MCF 10A (cell line): Measurements from ENCODE around the gene PCP4. TPM values are rescaled to one million over a fixed set of nuclear protein-coding genes. Genes with fewer than 3 reads are reported as not detected.
"Not testable (repeated sequence)": the region's sequence is repeated elsewhere in the genome, so short reads cannot be mapped to it uniquely, and the experiment has no call there.

ENCODE experiments used
- BruUV-seq: library from RNA; stranded (reverse); fragments of 400-500 nt; replicated peaks from 2 replicates; lab custom pipeline; 2021; lab: Mats Ljungman, UMichigan
- CTCF ChIA-PET: fragments of 300-600 bp; sonication (Branson Sonifier 250); formaldehyde crosslinking; extraction: SDS; loops from one replicate; lab custom pipeline; 2021; ENCODE audit warnings: antibody characterized with exemption, inconsistent platforms; lab: Yijun Ruan, JAX
- POLR2A ChIA-PET: fragments of 300-600, 350-650 bp; sonication (Branson Sonifier 250); formaldehyde crosslinking; extraction: SDS; loops from one replicate; lab custom pipeline; 2020; ENCODE audit warnings: antibody characterized with exemption, inconsistent platforms; lab: Yijun Ruan, JAX
- DNase-seq: peaks from one replicate; pipeline ENCODE4 v3.0.0-alpha.2; 2018; ENCODE audit not compliant: unreplicated experiment
- H3K27ac Mint-ChIP-seq: one replicate; pipeline ENCODE4 v1.8.0; 2022; ENCODE audit warnings: mild to moderate bottlenecking, low read depth, mixed read lengths; ENCODE audit not compliant: unreplicated experiment
- H3K27me3 Mint-ChIP-seq: one replicate; pipeline ENCODE4 v1.8.0; 2022; ENCODE audit warnings: mixed read lengths; ENCODE audit not compliant: insufficient read depth, unreplicated experiment
- H3K36me3 Mint-ChIP-seq: one replicate; pipeline ENCODE4 v1.8.0; 2022; ENCODE audit warnings: mild to moderate bottlenecking, moderate library complexity, mixed read lengths; ENCODE audit not compliant: insufficient read depth, unreplicated experiment
- H3K4me1 Mint-ChIP-seq: one replicate; pipeline ENCODE4 v1.8.0; 2022; ENCODE audit warnings: mixed read lengths; ENCODE audit not compliant: insufficient read depth, unreplicated experiment
- H3K4me3 Mint-ChIP-seq: one replicate; pipeline ENCODE4 v1.8.0; 2022; ENCODE audit warnings: mild to moderate bottlenecking, moderate library complexity, mixed read lengths; ENCODE audit not compliant: unreplicated experiment
- H3K9me3 Mint-ChIP-seq: one replicate; pipeline ENCODE4 v1.8.0; 2022; ENCODE audit warnings: mixed read lengths; ENCODE audit not compliant: unreplicated experiment
- intact Hi-C: fragments of 100-400 bp; cut with micrococcal nuclease; formaldehyde crosslinking; loops from 2 replicates; pipeline ENCODE4 v1.14.1; 2022
- total RNA-seq: library from RNA; stranded (reverse); gene quantifications from 2 replicates; pipeline ENCODE4 v1.2.3, GENCODE V29; 2022
- TF ChIP-seq, protein P1 (sequence below): fragments of 200-600 bp; IDR thresholded peaks from one replicate; pipeline ENCODE4 v1.8.0; 2022; ENCODE audit warnings: antibody characterized with exemption, mild to moderate bottlenecking; ENCODE audit not compliant: unreplicated experiment

The PCP4 gene
- total RNA-seq, 1 experiment from 2014 or later: not detected

DNA sequence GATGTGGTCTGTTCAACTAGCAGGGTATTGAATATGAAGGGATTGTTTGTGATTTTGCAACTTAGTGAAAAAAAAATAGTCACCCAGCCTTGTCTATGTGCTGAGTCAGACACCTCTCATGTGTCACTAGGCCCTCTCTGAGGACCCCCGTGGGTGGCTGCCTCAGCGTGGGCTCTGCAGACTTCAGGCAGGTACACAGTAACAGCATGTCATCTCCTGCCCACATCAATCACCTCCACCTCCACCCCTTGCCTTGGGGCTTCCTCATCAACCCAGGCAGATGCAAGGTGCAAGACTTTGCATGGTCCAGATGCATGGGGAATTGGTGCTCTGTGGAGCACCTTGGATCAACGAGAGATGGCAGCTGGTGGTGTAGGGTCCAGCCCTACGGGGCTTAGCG, 23.9 kb downstream of the PCP4 start:
- TF ChIP-seq, protein P1, sequence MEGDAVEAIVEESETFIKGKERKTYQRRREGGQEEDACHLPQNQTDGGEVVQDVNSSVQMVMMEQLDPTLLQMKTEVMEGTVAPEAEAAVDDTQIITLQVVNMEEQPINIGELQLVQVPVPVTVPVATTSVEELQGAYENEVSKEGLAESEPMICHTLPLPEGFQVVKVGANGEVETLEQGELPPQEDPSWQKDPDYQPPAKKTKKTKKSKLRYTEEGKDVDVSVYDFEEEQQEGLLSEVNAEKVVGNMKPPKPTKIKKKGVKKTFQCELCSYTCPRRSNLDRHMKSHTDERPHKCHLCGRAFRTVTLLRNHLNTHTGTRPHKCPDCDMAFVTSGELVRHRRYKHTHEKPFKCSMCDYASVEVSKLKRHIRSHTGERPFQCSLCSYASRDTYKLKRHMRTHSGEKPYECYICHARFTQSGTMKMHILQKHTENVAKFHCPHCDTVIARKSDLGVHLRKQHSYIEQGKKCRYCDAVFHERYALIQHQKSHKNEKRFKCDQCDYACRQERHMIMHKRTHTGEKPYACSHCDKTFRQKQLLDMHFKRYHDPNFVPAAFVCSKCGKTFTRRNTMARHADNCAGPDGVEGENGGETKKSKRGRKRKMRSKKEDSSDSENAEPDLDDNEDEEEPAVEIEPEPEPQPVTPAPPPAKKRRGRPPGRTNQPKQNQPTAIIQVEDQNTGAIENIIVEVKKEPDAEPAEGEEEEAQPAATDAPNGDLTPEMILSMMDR: no peak
- ChIA-PET CTCF (no interaction called here), POLR2A (no interaction called here)
- H3K4me1 Mint-ChIP-seq: no peaks in the 10 kb centered on the region
- H3K27ac Mint-ChIP-seq: no peak overlapping the region
- no peak overlapping the region for H3K4me3 Mint-ChIP-seq
- no peaks in the 10 kb centered on the region for H3K36me3 Mint-ChIP-seq
- no peak for DNase-seq
- BruUV-seq: no TSS peak
- H3K9me3 Mint-ChIP-seq: peaks cover 13% of the 10 kb centered on the region
- intact Hi-C loops: no loop called here
- H3K27me3 Mint-ChIP-seq: peaks cover 47% of the 10 kb centered on the region

DNA sequence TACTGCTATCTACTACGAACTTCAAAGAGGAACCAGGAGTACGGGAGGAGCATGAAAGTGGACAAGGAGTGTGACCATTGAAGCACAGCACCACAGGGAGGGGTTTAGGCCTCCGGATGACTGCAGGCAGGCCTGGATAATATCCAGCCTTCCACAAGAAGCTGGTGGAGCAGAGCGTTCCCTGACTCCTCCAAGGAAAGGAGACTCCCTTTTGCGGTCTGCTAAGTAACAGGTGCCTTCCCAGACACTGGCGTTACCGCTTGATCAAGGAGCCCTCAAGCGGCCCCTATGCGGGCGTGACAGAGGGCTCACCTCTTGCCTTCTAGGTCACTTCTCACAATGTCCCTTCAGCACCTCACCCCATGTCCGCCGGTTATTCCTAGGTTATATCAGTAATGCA, 24.6 kb downstream of the PCP4 start:
- Mint-ChIP-seq H3K9me3 (peaks cover 16% of the 10 kb centered on the region), H3K27me3 (peaks cover 52% of the 10 kb centered on the region)
- H3K27ac Mint-ChIP-seq, H3K36me3 Mint-ChIP-seq, intact Hi-C loops, POLR2A ChIA-PET, CTCF ChIA-PET, H3K4me1 Mint-ChIP-seq, BruUV-seq, H3K4me3 Mint-ChIP-seq, DNase-seq: not testable (repeated sequence)

GRCh38 chr21:39900491-39900890, 33.3 kb downstream of the PCP4 start:
- DNase-seq: no peak
- no TSS peak for BruUV-seq
- POLR2A ChIA-PET: no interaction called here
- no peak overlapping the region for H3K27ac Mint-ChIP-seq
- CTCF ChIA-PET: interaction anchor here (0.5 to 2.5 kb wide), 3 partner anchors 11 to 220 kb away, joined by 3 to 6 read pairs (median 3); no protein-coding TSS in a partner anchor
- intact Hi-C loops: no loop called here
- H3K4me3 Mint-ChIP-seq: no peak overlapping the region
- no peaks in the 10 kb centered on the region for H3K36me3 Mint-ChIP-seq
- peaks cover 14% of the 10 kb centered on the region for H3K27me3 Mint-ChIP-seq
- H3K4me1 Mint-ChIP-seq: no peaks in the 10 kb centered on the region
- peaks cover 7% of the 10 kb centered on the region for H3K9me3 Mint-ChIP-seq
- TF ChIP-seq, protein P1: no peak

- POLR2A ChIA-PET: no interaction called here
Observed at GRCh38 chr21:39900911-39901310, 33.7 kb downstream of the PCP4 start.

More at GRCh38 chr21:39900911-39901310, 33.7 kb downstream of the PCP4 start:
- Mint-ChIP-seq H3K36me3 (no peaks in the 10 kb centered on the region), H3K4me1 (no peaks in the 10 kb centered on the region), H3K9me3 (peaks cover 5% of the 10 kb centered on the region), H3K4me3 (no peak overlapping the region), H3K27ac (no peak overlapping the region), H3K27me3 (peaks cover 14% of the 10 kb centered on the region)
- TF ChIP-seq, protein P1: no peak
- CTCF ChIA-PET: interaction anchor here (1.1 to 2.5 kb wide), 2 partner anchors 11 to 34 kb away, joined by 3 to 6 read pairs; no protein-coding TSS in a partner anchor
- intact Hi-C loops: no loop called here
- DNase-seq: no peak
- no TSS peak for BruUV-seq
